VCaP (cell line): Measurements from ENCODE around the gene MACROH2A2.
A peak's percentile ranks its signal among the peaks of the same experiment; 100 is the strongest.

Experiments
- H3K27ac ChIP-seq: fragments of 450-650 bp; 2 replicates; pipeline ENCODE4 v1.5.1; 2017
- TF ChIP-seq, protein P1 (sequence below): fragments of 450-650 bp; conservative IDR thresholded peaks from 2 replicates; pipeline ENCODE4 v1.5.1; 2017; ENCODE audit warnings: mild to moderate bottlenecking, moderate library complexity

Gene MACROH2A2

DNA sequence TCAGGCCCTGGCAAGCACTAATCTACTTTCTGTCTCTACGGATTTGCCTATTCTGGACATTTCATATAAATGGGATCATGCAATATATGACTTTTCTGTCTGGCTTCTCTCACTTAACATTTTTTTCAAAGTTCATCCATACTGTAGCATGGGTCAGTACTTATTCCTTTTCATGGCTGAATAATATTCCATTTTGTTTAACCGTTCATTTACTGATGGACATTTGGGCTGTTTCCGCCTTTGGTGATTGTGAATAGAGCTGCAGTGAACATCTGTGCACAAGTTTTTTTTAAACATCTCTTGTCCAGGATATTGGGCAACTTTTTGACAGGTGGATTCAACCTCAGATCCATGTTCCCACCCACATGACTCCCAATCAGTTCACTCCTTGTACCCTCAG is 49.0 kb downstream of the MACROH2A2 start:
- TF ChIP-seq, protein P1, sequence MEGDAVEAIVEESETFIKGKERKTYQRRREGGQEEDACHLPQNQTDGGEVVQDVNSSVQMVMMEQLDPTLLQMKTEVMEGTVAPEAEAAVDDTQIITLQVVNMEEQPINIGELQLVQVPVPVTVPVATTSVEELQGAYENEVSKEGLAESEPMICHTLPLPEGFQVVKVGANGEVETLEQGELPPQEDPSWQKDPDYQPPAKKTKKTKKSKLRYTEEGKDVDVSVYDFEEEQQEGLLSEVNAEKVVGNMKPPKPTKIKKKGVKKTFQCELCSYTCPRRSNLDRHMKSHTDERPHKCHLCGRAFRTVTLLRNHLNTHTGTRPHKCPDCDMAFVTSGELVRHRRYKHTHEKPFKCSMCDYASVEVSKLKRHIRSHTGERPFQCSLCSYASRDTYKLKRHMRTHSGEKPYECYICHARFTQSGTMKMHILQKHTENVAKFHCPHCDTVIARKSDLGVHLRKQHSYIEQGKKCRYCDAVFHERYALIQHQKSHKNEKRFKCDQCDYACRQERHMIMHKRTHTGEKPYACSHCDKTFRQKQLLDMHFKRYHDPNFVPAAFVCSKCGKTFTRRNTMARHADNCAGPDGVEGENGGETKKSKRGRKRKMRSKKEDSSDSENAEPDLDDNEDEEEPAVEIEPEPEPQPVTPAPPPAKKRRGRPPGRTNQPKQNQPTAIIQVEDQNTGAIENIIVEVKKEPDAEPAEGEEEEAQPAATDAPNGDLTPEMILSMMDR: no peak
- H3K27ac ChIP-seq: no peak overlapping the region

- no peak overlapping the region for H3K27ac ChIP-seq
- TF ChIP-seq, protein P1: peak; percentile 43
Measured at GRCh38 chr10:70106958-70107791, 54.5 kb downstream of the MACROH2A2 start.

DNA sequence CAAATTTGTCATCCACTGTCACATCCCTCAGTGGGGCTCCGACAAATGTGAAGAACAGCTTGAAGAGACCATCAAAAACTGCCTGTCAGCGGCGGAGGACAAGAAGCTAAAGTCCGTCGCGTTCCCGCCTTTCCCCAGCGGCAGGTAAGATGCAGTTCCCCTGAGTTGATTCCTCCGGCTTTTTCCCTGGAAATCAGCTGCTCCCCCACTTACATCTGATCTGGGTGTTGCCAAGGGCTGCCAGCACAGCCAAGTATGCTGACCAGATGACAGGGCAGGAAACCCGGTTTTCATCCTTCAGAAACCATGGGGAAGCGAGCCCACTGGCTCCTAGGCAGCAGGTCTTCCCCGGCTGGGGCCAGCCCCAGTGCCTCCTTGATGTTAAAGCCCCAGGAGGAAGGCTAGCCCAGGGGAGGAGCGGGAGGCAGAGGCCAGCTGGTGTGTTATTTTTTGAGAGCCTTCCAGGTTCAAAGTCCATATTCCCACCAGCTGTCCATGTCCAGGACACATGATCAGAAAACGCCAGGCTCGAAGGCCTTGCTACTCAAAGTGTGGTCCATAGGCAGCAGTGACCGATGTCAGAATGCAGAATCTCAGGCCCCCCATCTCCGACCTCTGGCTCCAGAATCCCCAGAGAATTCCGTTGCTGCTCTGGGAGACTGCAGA is 56.6 kb downstream of the MACROH2A2 start:
- TF ChIP-seq, protein P1: no peak
- H3K27ac ChIP-seq: no peak overlapping the region

- H3K27ac ChIP-seq: no peak overlapping the region
Measured at GRCh38 chr10:70111496-70111895, 58.9 kb downstream of the MACROH2A2 start.

GRCh38 chr10:70112071-70112470 is 59.4 kb downstream of the MACROH2A2 start:
- TF ChIP-seq, protein P1: no peak
- no peak overlapping the region for H3K27ac ChIP-seq

More at GRCh38 chr10:70111496-70111895, 58.9 kb downstream of the MACROH2A2 start:
- TF ChIP-seq, protein P1: no peak

GRCh38 chr10:70114902-70115301 is 62.3 kb downstream of the MACROH2A2 start:
- TF ChIP-seq, protein P1: no peak
- H3K27ac ChIP-seq: no peak overlapping the region

DNA sequence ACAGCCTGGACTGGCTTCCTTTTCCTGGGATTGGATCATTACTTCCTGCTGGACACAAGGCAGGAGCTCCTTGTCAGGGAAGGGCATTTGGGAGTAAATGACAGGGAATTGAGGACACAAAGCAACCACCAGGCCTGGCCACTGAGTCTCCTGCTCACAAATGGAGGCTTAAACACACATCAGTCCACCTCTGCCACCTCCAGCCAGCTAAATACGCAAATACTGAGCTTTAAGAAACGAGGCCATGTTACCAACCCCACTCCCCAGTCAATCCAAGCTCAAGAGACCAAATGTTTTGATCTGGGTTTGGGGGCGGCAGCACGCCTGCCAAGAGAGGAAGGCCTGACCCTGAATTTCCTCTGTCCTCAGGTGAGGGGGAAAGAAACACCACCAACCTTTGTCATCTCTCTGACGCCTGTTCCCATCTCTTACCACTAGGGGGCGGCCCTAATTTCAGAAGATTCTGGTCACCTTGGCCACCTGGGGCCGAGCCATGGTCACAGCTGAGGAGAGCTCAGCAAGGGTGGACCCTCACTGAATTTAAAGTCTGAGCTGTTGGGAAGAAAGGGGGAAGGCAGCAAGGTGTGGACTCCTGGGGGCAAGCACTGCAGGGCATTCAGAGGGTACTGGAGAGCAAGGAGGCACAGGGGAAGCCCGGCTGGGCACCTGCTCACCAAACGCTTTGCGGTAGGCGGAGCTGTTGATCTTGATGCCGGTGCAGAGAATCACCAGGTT is 63.5 kb downstream of the MACROH2A2 start:
- no peak overlapping the region for H3K27ac ChIP-seq
- TF ChIP-seq, protein P1: peak; percentile 89
